H1 (cell line): ENCODE data around the gene MED13. TPM values are rescaled to one million over a fixed set of nuclear protein-coding genes. Genes with fewer than 3 reads are reported as not detected.

Experiments used
- CBX8 ChIP-seq: fragments of 300-800, 300-1000 bp; sonication (generic); IDR thresholded peaks from 2 replicates; pipeline ENCODE4 v1.7.1; 2016; ENCODE audit warnings: low read depth, low read length, borderline replicate concordance
- GABPA ChIP-seq: IDR thresholded peaks from 2 replicates; pipeline ENCODE4 v1.6.1; 2011; ENCODE audit warnings: mild to moderate bottlenecking, low read length, moderate library complexity, borderline replicate concordance; ENCODE audit not compliant: insufficient read depth
- KDM1A ChIP-seq: fragments of 200-600, 300-600 bp; sonication (generic); IDR thresholded peaks from 2 replicates; pipeline ENCODE4 v1.7.1; 2016; ENCODE audit warnings: mild to moderate bottlenecking, low read length, borderline replicate concordance
- POLR2A ChIP-seq, 2 experiments: IDR thresholded peaks; 1 replicate in 1 of 2; 2 replicates in 1 of 2; pipeline ENCODE4 v1.6.1; 2011; ENCODE audit warnings: low read depth in 2 of 2, low read length in 2 of 2, mild to moderate bottlenecking in 2 of 2; ENCODE audit errors: control extremely low read depth in 1 of 2
- SIN3A ChIP-seq, 2 experiments: IDR thresholded peaks in 1 of 2; conservative IDR thresholded peaks in 1 of 2; 2 replicates each; pipeline ENCODE4 v1.6.1; 2011 to 2012; ENCODE audit warnings: low read length in 2 of 2, improper control_type of control experiment in 1 of 2, low read depth in 1 of 2, mild to moderate bottlenecking in 1 of 2
- SP1 ChIP-seq: IDR thresholded peaks from 2 replicates; pipeline ENCODE4 v1.6.1; 2011; ENCODE audit warnings: low read depth, low read length
- YY1 ChIP-seq: IDR thresholded peaks from 2 replicates; pipeline ENCODE4 v1.6.1; 2011; ENCODE audit warnings: low read depth, mild to moderate bottlenecking, low read length
- polyA plus RNA-seq, 7 experiments: library from polyadenylated mRNA; depleted of rRNA in 3 of 7; stranded (reverse) in 5 of 7; unstranded in 2 of 7; fragments of >200 nt in 5 of 7; fragments of 200-250 nt in 2 of 7; gene quantifications; 1 replicate in 5 of 7; 2 replicates in 1 of 7; 4 replicates in 1 of 7; pipeline versions ENCODE4 v1.2.1 to v1.2.3, GENCODE V29; 2011 to 2013; ENCODE audit warnings: missing spikeins in 2 of 7, mixed read lengths in 2 of 7
- total RNA-seq: library from RNA; stranded (reverse); fragmentation: NEBNext Ultra II Directional; extraction: Animal tissue kit (Norgen Biotek cat#: 25700); gene quantifications from 2 replicates; pipeline ENCODE4 v1.2.1, GENCODE V29; 2021
- TF ChIP-seq, protein P1 (sequence below): fragments of 300-600 bp; sonication (generic); IDR thresholded peaks from 2 replicates; pipeline ENCODE4 v1.7.1; 2012; ENCODE audit warnings: low read length, moderate library complexity, mild to moderate bottlenecking, inconsistent platforms; ENCODE audit not compliant: insufficient replicate concordance
- TF ChIP-seq, protein P2 (sequence below): IDR thresholded peaks from 2 replicates; pipeline ENCODE4 v1.6.1; 2012; ENCODE audit warnings: low read length, inconsistent platforms

MED13 gene
- total and polyA plus RNA-seq, 2 of the 8 experiments (the other 6 are each of a cell fraction or from before 2014, with no cell fraction given): 11.3 to 44.8 TPM

DNA sequence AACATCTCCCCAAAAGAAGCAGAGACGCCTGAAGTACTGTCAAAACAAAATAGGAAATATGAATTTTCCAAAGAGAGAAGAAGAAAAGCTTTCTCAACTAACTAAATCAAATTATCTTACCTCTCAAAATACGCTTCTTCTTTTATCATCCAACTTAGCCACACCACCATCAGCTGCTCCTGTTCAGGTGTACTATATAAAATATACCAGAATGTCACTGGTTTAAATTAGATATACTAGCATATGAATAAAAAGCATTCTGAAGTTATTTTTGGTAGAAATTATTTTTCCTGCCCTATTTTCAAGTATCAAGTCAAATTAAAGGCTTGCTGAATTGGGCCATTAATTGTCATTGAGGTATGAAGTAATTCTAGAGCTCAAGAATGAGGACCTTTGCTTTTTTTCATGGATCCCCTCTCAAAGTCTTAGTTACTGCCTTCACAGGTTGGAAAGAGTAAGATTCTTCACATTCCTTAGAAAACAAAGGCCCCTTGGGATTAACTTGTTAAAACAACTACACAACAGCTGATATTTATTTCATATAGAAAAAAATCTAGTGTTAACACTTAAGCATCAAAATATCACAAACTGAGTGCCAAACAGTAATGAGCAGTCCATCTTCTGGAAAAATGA, 167.4 kb downstream of the MED13 start (continued):
- TF ChIP-seq, protein P1, sequence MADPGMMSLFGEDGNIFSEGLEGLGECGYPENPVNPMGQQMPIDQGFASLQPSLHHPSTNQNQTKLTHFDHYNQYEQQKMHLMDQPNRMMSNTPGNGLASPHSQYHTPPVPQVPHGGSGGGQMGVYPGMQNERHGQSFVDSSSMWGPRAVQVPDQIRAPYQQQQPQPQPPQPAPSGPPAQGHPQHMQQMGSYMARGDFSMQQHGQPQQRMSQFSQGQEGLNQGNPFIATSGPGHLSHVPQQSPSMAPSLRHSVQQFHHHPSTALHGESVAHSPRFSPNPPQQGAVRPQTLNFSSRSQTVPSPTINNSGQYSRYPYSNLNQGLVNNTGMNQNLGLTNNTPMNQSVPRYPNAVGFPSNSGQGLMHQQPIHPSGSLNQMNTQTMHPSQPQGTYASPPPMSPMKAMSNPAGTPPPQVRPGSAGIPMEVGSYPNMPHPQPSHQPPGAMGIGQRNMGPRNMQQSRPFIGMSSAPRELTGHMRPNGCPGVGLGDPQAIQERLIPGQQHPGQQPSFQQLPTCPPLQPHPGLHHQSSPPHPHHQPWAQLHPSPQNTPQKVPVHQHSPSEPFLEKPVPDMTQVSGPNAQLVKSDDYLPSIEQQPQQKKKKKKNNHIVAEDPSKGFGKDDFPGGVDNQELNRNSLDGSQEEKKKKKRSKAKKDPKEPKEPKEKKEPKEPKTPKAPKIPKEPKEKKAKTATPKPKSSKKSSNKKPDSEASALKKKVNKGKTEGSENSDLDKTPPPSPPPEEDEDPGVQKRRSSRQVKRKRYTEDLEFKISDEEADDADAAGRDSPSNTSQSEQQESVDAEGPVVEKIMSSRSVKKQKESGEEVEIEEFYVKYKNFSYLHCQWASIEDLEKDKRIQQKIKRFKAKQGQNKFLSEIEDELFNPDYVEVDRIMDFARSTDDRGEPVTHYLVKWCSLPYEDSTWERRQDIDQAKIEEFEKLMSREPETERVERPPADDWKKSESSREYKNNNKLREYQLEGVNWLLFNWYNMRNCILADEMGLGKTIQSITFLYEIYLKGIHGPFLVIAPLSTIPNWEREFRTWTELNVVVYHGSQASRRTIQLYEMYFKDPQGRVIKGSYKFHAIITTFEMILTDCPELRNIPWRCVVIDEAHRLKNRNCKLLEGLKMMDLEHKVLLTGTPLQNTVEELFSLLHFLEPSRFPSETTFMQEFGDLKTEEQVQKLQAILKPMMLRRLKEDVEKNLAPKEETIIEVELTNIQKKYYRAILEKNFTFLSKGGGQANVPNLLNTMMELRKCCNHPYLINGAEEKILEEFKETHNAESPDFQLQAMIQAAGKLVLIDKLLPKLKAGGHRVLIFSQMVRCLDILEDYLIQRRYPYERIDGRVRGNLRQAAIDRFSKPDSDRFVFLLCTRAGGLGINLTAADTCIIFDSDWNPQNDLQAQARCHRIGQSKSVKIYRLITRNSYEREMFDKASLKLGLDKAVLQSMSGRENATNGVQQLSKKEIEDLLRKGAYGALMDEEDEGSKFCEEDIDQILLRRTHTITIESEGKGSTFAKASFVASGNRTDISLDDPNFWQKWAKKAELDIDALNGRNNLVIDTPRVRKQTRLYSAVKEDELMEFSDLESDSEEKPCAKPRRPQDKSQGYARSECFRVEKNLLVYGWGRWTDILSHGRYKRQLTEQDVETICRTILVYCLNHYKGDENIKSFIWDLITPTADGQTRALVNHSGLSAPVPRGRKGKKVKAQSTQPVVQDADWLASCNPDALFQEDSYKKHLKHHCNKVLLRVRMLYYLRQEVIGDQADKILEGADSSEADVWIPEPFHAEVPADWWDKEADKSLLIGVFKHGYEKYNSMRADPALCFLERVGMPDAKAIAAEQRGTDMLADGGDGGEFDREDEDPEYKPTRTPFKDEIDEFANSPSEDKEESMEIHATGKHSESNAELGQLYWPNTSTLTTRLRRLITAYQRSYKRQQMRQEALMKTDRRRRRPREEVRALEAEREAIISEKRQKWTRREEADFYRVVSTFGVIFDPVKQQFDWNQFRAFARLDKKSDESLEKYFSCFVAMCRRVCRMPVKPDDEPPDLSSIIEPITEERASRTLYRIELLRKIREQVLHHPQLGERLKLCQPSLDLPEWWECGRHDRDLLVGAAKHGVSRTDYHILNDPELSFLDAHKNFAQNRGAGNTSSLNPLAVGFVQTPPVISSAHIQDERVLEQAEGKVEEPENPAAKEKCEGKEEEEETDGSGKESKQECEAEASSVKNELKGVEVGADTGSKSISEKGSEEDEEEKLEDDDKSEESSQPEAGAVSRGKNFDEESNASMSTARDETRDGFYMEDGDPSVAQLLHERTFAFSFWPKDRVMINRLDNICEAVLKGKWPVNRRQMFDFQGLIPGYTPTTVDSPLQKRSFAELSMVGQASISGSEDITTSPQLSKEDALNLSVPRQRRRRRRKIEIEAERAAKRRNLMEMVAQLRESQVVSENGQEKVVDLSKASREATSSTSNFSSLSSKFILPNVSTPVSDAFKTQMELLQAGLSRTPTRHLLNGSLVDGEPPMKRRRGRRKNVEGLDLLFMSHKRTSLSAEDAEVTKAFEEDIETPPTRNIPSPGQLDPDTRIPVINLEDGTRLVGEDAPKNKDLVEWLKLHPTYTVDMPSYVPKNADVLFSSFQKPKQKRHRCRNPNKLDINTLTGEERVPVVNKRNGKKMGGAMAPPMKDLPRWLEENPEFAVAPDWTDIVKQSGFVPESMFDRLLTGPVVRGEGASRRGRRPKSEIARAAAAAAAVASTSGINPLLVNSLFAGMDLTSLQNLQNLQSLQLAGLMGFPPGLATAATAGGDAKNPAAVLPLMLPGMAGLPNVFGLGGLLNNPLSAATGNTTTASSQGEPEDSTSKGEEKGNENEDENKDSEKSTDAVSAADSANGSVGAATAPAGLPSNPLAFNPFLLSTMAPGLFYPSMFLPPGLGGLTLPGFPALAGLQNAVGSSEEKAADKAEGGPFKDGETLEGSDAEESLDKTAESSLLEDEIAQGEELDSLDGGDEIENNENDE: no peak
- TF ChIP-seq KDM1A (no peak), SIN3A (conservative IDR thresholded peaks at IDR 0.05 in 1 of 2, IDR thresholded peaks at IDR 0.05 in 1 of 2; ENCODE audit: low read depth in 1 of 2, low read length in 2 of 2) (no peak), GABPA (no peak), SP1 (no peak), CBX8 (no peak), YY1 (no peak), POLR2A (IDR thresholded peaks at IDR 0.05; ENCODE audit: control extremely low read depth in 1 of 2, low read depth in 2 of 2, low read length in 2 of 2) (no peak)
- TF ChIP-seq, protein P2, sequence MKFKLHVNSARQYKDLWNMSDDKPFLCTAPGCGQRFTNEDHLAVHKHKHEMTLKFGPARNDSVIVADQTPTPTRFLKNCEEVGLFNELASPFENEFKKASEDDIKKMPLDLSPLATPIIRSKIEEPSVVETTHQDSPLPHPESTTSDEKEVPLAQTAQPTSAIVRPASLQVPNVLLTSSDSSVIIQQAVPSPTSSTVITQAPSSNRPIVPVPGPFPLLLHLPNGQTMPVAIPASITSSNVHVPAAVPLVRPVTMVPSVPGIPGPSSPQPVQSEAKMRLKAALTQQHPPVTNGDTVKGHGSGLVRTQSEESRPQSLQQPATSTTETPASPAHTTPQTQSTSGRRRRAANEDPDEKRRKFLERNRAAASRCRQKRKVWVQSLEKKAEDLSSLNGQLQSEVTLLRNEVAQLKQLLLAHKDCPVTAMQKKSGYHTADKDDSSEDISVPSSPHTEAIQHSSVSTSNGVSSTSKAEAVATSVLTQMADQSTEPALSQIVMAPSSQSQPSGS: no peak
